GM10248 (cell line): ENCODE data around the gene FAM13B.
A peak's percentile ranks its signal among the peaks of the same experiment; 100 is the strongest.

Source experiments
- CTCF ChIA-PET: fragments of 300-600 bp; sonication (Branson Sonifier 250); formaldehyde crosslinking; extraction: SDS; loops from one replicate; lab custom pipeline; 2021; ENCODE audit warnings: antibody characterized with exemption; lab: Yijun Ruan, JAX
- POLR2A ChIA-PET: fragments of 350-650 bp; sonication (Branson Sonifier 250); formaldehyde crosslinking; extraction: SDS; loops from one replicate; lab custom pipeline; 2020; ENCODE audit warnings: antibody characterized with exemption; lab: Yijun Ruan, JAX
- DNase-seq: peaks from one replicate; pipeline ENCODE4 v3.0.0; 2012; ENCODE audit errors: extremely low spot score
- TF ChIP-seq, protein P1 (sequence below): IDR thresholded peaks from 2 replicates; pipeline ENCODE4 v1.5.1; 2012; ENCODE audit warnings: mild to moderate bottlenecking, low read depth; ENCODE audit errors: extremely low read depth, missing control alignments, control extremely low read depth

Gene FAM13B

DNA sequence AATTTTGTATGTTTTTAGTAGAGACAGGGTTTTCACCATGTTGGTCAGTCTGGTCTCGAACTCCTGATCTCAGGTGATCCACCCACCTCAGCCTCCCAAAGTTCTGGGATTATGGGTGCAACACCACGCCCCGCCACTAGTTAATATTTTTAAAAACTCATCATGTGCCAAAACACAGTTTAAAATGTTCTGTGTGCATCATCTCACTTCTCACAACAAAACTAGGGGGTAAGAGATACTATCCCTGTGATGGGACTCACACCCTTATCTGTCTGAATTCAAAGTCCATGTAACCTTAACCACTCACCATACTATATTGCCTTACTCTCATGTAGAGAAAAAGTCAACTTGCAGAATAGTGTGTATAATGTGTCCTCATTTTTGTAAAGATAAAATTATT, 141.0 kb downstream of the FAM13B start:
- POLR2A ChIA-PET = no interaction called here

DNA sequence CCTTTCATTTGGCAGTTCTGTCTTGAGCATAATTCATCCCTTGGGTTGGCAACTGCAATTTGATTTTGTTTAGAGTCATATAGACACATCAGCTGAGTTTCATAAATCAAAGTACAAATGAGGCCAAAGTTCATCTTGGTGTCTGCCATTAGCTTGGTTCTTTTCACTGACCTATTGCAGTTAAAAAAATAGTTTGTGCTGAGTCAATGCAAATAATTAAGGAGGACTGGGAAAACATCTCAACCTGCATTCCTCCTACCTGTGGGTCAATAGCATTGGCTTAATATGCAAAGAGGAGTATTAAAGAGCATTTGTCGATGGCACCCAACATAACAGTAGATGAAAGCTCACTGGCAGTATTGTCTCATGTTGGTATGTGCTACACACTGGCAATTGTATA, 142.0 kb downstream of the FAM13B start:
- TF ChIP-seq, protein P1, sequence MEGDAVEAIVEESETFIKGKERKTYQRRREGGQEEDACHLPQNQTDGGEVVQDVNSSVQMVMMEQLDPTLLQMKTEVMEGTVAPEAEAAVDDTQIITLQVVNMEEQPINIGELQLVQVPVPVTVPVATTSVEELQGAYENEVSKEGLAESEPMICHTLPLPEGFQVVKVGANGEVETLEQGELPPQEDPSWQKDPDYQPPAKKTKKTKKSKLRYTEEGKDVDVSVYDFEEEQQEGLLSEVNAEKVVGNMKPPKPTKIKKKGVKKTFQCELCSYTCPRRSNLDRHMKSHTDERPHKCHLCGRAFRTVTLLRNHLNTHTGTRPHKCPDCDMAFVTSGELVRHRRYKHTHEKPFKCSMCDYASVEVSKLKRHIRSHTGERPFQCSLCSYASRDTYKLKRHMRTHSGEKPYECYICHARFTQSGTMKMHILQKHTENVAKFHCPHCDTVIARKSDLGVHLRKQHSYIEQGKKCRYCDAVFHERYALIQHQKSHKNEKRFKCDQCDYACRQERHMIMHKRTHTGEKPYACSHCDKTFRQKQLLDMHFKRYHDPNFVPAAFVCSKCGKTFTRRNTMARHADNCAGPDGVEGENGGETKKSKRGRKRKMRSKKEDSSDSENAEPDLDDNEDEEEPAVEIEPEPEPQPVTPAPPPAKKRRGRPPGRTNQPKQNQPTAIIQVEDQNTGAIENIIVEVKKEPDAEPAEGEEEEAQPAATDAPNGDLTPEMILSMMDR = no peak
- CTCF ChIA-PET = interaction anchor here (0.9 to 3.9 kb wide), 8 partner anchors 9 to 140 kb away, joined by 3 to 21 read pairs (median 4); no protein-coding TSS in a partner anchor
- DNase-seq = no peak
- POLR2A ChIA-PET = no interaction called here

More for the DNA sequence above, 141.0 kb downstream of the FAM13B start:
- no peak for DNase-seq
- TF ChIP-seq, protein P1 = no peak
- CTCF ChIA-PET = interaction anchor here (1.4 to 3.9 kb wide), 2 partner anchors 9 to 17 kb away, joined by 4 to 21 read pairs; no protein-coding TSS in a partner anchor

DNA sequence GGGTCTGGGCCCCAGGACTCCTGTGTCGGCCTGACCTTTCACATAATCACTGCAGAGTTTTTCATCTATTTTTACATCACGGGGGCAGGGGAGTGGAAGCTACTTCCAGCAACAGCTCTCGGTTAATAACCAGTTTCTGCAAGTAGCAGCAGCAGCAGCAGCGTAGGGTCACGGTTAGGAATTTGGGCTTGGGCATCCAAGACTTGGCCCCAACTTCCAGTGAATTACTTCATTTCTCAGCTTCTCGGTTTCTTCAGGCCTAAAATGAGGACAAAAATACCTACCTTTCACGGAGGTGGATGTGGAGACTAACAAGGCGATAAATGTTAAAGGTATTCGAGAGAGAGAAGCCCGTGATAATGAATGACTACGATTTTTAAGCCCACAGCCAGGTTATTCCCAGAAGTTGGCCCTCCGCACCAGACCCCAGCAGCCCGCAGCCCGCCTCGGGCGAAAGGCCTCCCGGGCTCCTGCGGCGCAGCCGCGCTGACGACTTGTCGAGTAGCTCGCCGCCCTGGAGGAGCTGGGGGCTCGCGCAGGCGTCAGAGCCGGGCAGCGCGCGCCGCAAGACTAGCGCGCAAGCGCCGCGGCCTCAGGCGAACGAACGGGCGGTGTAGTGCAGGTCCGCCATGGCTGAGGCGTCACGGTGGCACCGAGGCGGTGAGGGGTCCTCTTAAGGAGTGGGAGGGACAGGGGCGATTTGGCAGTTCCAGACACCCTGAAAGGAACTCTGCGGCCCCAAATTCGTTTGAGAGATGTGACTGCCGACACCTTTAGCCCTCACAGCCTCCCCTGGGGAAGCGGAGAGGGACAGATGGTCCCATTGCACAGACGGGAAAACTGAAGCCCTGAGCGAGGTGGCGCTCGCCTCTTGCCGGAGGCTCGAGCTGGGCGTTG, 143.8 kb downstream of the FAM13B start, which contains the start of gene PKD2L2:
PKD2L2 (plus strand) TSS at position 595 of the 897 bp plus-strand sequence; CDS start at position 630, 35 bp downstream.
- DNase-seq = peak; percentile 86
- CTCF ChIA-PET = interaction anchor here (0.7 to 3.9 kb wide), 20 partner anchors 9 to 229 kb away, joined by 3 to 21 read pairs (median 4); no protein-coding TSS in a partner anchor
- POLR2A ChIA-PET = interaction anchor here (0.7 to 1.0 kb wide), 5 partner anchors 14 to 160 kb away, joined by 3 read pairs; partner anchors contain the start of gene HNRNPA0
- TF ChIP-seq, protein P1 = peak; percentile 46

- CTCF ChIA-PET = interaction anchor here (1.2 to 3.9 kb wide), 13 partner anchors 8 to 137 kb away, joined by 3 to 21 read pairs (median 6); no protein-coding TSS in a partner anchor
- POLR2A ChIA-PET = no interaction called here
- no peak for DNase-seq
- TF ChIP-seq, protein P1 = no peak
These were observed 144.4 kb downstream of the FAM13B start for GRCh38 chr5:137888466-137888862.
